Mucosa of rectum (tissue), 2 donors: ENCODE data around the gene PSMD14.

Source experiments
- H3K27ac ChIP-seq, 2 donors: one replicate each; pipeline ENCODE4 v1.7.0; 2013; ENCODE audit warnings: inconsistent platforms in 2 of 2, low read depth in 2 of 2, low read length in 2 of 2
- H3K27me3 ChIP-seq, 2 donors: one replicate each; pipeline ENCODE4 v1.7.0; 2013; ENCODE audit warnings: low read length in 2 of 2; ENCODE audit not compliant: control insufficient read depth in 2 of 2, insufficient read depth in 2 of 2
- H3K36me3 ChIP-seq, 2 donors: one replicate each; pipeline ENCODE4 v1.7.0; 2013; ENCODE audit warnings: low read length in 2 of 2; ENCODE audit not compliant: control insufficient read depth in 2 of 2, insufficient read depth in 2 of 2
- H3K4me1 ChIP-seq, 2 donors: one replicate each; pipeline ENCODE4 v1.7.0; 2013; ENCODE audit warnings: low read length in 2 of 2, mild to moderate bottlenecking in 1 of 2; ENCODE audit not compliant: control insufficient read depth in 2 of 2, insufficient read depth in 2 of 2
- H3K4me3 ChIP-seq, 2 donors: one replicate each; pipeline ENCODE4 v1.7.0; 2013; ENCODE audit warnings: low read length in 2 of 2
- H3K9ac ChIP-seq, 2 donors: one replicate each; pipeline ENCODE4 v1.7.0; 2013; ENCODE audit warnings: low read length in 2 of 2, low read depth in 1 of 2, mild to moderate bottlenecking in 1 of 2
- H3K9me3 ChIP-seq, 2 donors: one replicate each; pipeline ENCODE4 v1.7.0; 2013; ENCODE audit warnings: low read length in 2 of 2; ENCODE audit not compliant: control insufficient read depth in 2 of 2
- donor health status: healthy.
- donor health status: Normal muscosa, but diverticular disease.

Gene PSMD14

GRCh38 chr2:161423421-161424393 is 115.5 kb downstream of the PSMD14 start:
- Histone ChIP-seq H3K9ac (no peak overlapping the region), H3K4me3 (peak overlapping the region; percentile 48 to 56), H3K27ac (no peak overlapping the region)

GRCh38 chr2:161424394-161424769 is 116.2 kb downstream of the PSMD14 start:
- Histone ChIP-seq H3K27me3 (peaks cover 82 to 94% of the 10 kb centered on the region in 2 donors), H3K36me3 (no peaks in the 10 kb centered on the region), H3K4me3 (peak overlapping the region in 1 of 2 donors; percentile 56), H3K27ac (no peak overlapping the region), H3K9me3 (no peaks in the 10 kb centered on the region), H3K9ac (no peak overlapping the region), H3K4me1 (peaks cover 0 to 11% of the 10 kb centered on the region in 2 donors)

More at GRCh38 chr2:161423421-161424393, 115.5 kb downstream of the PSMD14 start:
- H3K9me3 ChIP-seq = no peaks in the 10 kb centered on the region
- peaks cover 86 to 98% of the 10 kb centered on the region in 2 donors for H3K27me3 ChIP-seq
- H3K36me3 ChIP-seq = no peaks in the 10 kb centered on the region
- peaks cover 4 to 15% of the 10 kb centered on the region in 2 donors for H3K4me1 ChIP-seq

- Histone ChIP-seq H3K9ac (no peak overlapping the region), H3K4me1 (peaks cover 0 to 11% of the 10 kb centered on the region in 2 donors), H3K27me3 (peaks cover 77 to 87% of the 10 kb centered on the region in 2 donors), H3K4me3 (no peak overlapping the region), H3K27ac (no peak overlapping the region), H3K36me3 (no peaks in the 10 kb centered on the region), H3K9me3 (no peaks in the 10 kb centered on the region)
These were observed 116.9 kb downstream of the PSMD14 start for GRCh38 chr2:161424891-161425727.

GRCh38 chr2:161425728-161426454 is 117.7 kb downstream of the PSMD14 start:
- no peaks in the 10 kb centered on the region for H3K36me3 ChIP-seq
- H3K4me1 ChIP-seq = peaks cover 0 to 11% of the 10 kb centered on the region in 2 donors
- H3K9me3 ChIP-seq = no peaks in the 10 kb centered on the region
- H3K4me3 ChIP-seq = no peak overlapping the region
- H3K27ac ChIP-seq = no peak overlapping the region
- no peak overlapping the region for H3K9ac ChIP-seq
- H3K27me3 ChIP-seq = peaks cover 75 to 80% of the 10 kb centered on the region in 2 donors

- Histone ChIP-seq H3K9ac (no peak overlapping the region), H3K36me3 (no peaks in the 10 kb centered on the region), H3K27ac (no peak overlapping the region), H3K27me3 (peaks cover 71 to 74% of the 10 kb centered on the region in 2 donors), H3K9me3 (no peaks in the 10 kb centered on the region), H3K4me3 (no peak overlapping the region), H3K4me1 (peaks cover 0 to 11% of the 10 kb centered on the region in 2 donors)
These were observed 118.3 kb downstream of the PSMD14 start for GRCh38 chr2:161426455-161426921.

- peak overlapping the region; percentile 7 to 26 for H3K4me3 ChIP-seq
- H3K36me3 ChIP-seq = no peaks in the 10 kb centered on the region
- H3K27me3 ChIP-seq = peaks cover 67 to 68% of the 10 kb centered on the region in 2 donors
- H3K9ac ChIP-seq = no peak overlapping the region
- H3K4me1 ChIP-seq = peaks cover 0 to 11% of the 10 kb centered on the region in 2 donors
- H3K9me3 ChIP-seq = no peaks in the 10 kb centered on the region
- no peak overlapping the region for H3K27ac ChIP-seq
These were observed 118.9 kb downstream of the PSMD14 start for GRCh38 chr2:161426922-161427663.

- Histone ChIP-seq H3K9ac (no peak overlapping the region), H3K9me3 (no peaks in the 10 kb centered on the region), H3K36me3 (no peaks in the 10 kb centered on the region), H3K4me3 (peak overlapping the region in 1 of 2 donors; percentile 26), H3K4me1 (peaks cover 0 to 11% of the 10 kb centered on the region in 2 donors), H3K27ac (no peak overlapping the region), H3K27me3 (peaks cover 59 to 60% of the 10 kb centered on the region in 2 donors)
These were observed 119.7 kb downstream of the PSMD14 start for GRCh38 chr2:161427664-161428587.

GRCh38 chr2:161430386-161430785 is 122.2 kb downstream of the PSMD14 start:
- H3K9me3 ChIP-seq = no peaks in the 10 kb centered on the region
- H3K27me3 ChIP-seq = peaks cover 38 to 41% of the 10 kb centered on the region in 2 donors
- H3K4me3 ChIP-seq = no peak overlapping the region
- no peaks in the 10 kb centered on the region for H3K36me3 ChIP-seq
- peaks cover 0 to 2% of the 10 kb centered on the region in 2 donors for H3K4me1 ChIP-seq
- H3K9ac ChIP-seq = no peak overlapping the region
- no peak overlapping the region for H3K27ac ChIP-seq
